Skeletal muscle tissue (tissue), 2 donors: Measurements from ENCODE around the gene TMEM95. TPM values are rescaled to one million over a fixed set of nuclear protein-coding genes. Genes with fewer than 3 reads are reported as not detected.

Experiments
- small RNA-seq: library from RNA; depleted of rRNA; stranded (forward); fragments of <200 nt; gene quantifications from one replicate; pipeline ENCODE3, GENCODE V24; 2014
- total RNA-seq: library from RNA; depleted of rRNA; stranded (reverse); fragments of >200 nt; gene quantifications from one replicate; pipeline ENCODE4 v1.2.3, GENCODE V29; 2014

Gene TMEM95
- total RNA-seq, 1 donor from 2014 or later: not detected

Small RNA genes lying within 50 kb of the gene (small RNA-seq; reads per million reads assigned to genes)
- not detected for gene AC026954.2

Other genes with a start within 250 kb of the TMEM95 start
- not detected for gene ASGR2, start 240.3 kb upstream of the TMEM95 start, total RNA-seq
- gene ASGR1, start 175.8 kb upstream of the TMEM95 start, total RNA-seq: 1.0 TPM
- gene DLG4, start 135.3 kb upstream of the TMEM95 start, total RNA-seq: 7.3 TPM
- gene ACADVL, start 135.2 kb upstream of the TMEM95 start, total RNA-seq: 119 TPM
- gene DVL2, start 120.6 kb upstream of the TMEM95 start, total RNA-seq: 63.2 TPM
- 30.3 TPM for gene PHF23, start 115.7 kb upstream of the TMEM95 start, total RNA-seq
- gene GABARAP, start 112.7 kb upstream of the TMEM95 start, total RNA-seq: 259 TPM
- 39.7 TPM for gene CTDNEP1, start 103.4 kb upstream of the TMEM95 start, total RNA-seq
- 28.2 TPM for gene ELP5, start 102.9 kb upstream of the TMEM95 start, total RNA-seq
- gene CLDN7, start 92.7 kb upstream of the TMEM95 start, total RNA-seq: not detected
- 34.4 TPM for gene SLC2A4, start 73.4 kb upstream of the TMEM95 start, total RNA-seq
- gene YBX2, start 60.5 kb upstream of the TMEM95 start, total RNA-seq: 0.52 TPM
- gene EIF5A, start 47.5 kb upstream of the TMEM95 start, total RNA-seq: 185 TPM
- 24.5 TPM for gene GPS2, start 39.8 kb upstream of the TMEM95 start, total RNA-seq
- gene NEURL4, start 25.8 kb upstream of the TMEM95 start, total RNA-seq: 19.8 TPM
- 2.1 TPM for gene ACAP1, start 18.6 kb upstream of the TMEM95 start, total RNA-seq
- 4.2 TPM for gene KCTD11, start 3.0 kb upstream of the TMEM95 start, total RNA-seq
- gene TNK1, start 25.9 kb downstream of the TMEM95 start, total RNA-seq: not detected
- 10.4 TPM for gene PLSCR3, start 39.4 kb downstream of the TMEM95 start, total RNA-seq
- gene TMEM256, start 48.9 kb downstream of the TMEM95 start, total RNA-seq: 149 TPM
- 3.1 TPM for gene NLGN2, start 52.7 kb downstream of the TMEM95 start, total RNA-seq
- not detected for gene SPEM1, start 65.2 kb downstream of the TMEM95 start, total RNA-seq
- not detected for gene SPEM2, start 70.5 kb downstream of the TMEM95 start, total RNA-seq
- not detected for gene SPEM3, start 73.7 kb downstream of the TMEM95 start, total RNA-seq
- gene TMEM102, start 80.3 kb downstream of the TMEM95 start, total RNA-seq: 0.52 TPM
- 1.0 TPM for gene FGF11, start 84.4 kb downstream of the TMEM95 start, total RNA-seq
- 31.3 TPM for gene CHRNB1, start 89.9 kb downstream of the TMEM95 start, total RNA-seq
- gene ZBTB4, start 124.5 kb downstream of the TMEM95 start, total RNA-seq: 10.4 TPM
- gene SLC35G6, start 126.3 kb downstream of the TMEM95 start, total RNA-seq: not detected
- 91.3 TPM for gene POLR2A, start 129.2 kb downstream of the TMEM95 start, total RNA-seq
- gene TNFSF12, start 193.9 kb downstream of the TMEM95 start, total RNA-seq: 4.7 TPM
- 2.1 TPM for gene TNFSF13, start 203.6 kb downstream of the TMEM95 start, total RNA-seq
- 31.3 TPM for gene SENP3, start 206.8 kb downstream of the TMEM95 start, total RNA-seq
- gene CD68, start 224.5 kb downstream of the TMEM95 start, total RNA-seq: 4.2 TPM
- gene MPDU1, start 228.7 kb downstream of the TMEM95 start, total RNA-seq: 26.1 TPM
- not detected for gene SOX15, start 234.9 kb downstream of the TMEM95 start, total RNA-seq